Stimulated activated CD8-positive, alpha-beta memory T cell treated with anti-CD3 and anti-CD28 coated beads, Interleukin-4, amount 100 ng/mL, for 1 hour (primary cell): ENCODE measurements around the gene CPLX4.

Experiments
- DNase-seq, 2 donors: peaks; one replicate each; pipeline ENCODE4 v3.0.0-alpha.2; 2020; ENCODE audit warnings: low read depth in 2 of 2, low spot score in 1 of 2

Gene CPLX4

GRCh38 chr18:59308248-59308937 is 10.1 kb downstream of the CPLX4 start:
- peak; percentile 17 to 33 for DNase-seq

GRCh38 chr18:59306640-59307039 is 11.8 kb downstream of the CPLX4 start:
- no peak for DNase-seq

GRCh38 chr18:59305295-59305694 is 13.2 kb downstream of the CPLX4 start:
- DNase-seq: no peak

- DNase-seq: no peak
Measured at GRCh38 chr18:59303656-59304195, 14.7 kb downstream of the CPLX4 start.

- no peak for DNase-seq
Measured at GRCh38 chr18:59303006-59303405, 15.4 kb downstream of the CPLX4 start.

GRCh38 chr18:59301929-59302328 is 16.5 kb downstream of the CPLX4 start:
- no peak for DNase-seq

- DNase-seq: no peak
Measured at GRCh38 chr18:59300676-59301285, 17.7 kb downstream of the CPLX4 start.

- DNase-seq: no peak
Measured at GRCh38 chr18:59298871-59299270, 19.6 kb downstream of the CPLX4 start.

- DNase-seq: no peak
Measured at GRCh38 chr18:59293317-59293716, 25.1 kb downstream of the CPLX4 start.

- DNase-seq: no peak
Measured at GRCh38 chr18:59286341-59286740, 32.1 kb downstream of the CPLX4 start.

- no peak for DNase-seq
Measured at GRCh38 chr18:59282341-59282740, 36.1 kb downstream of the CPLX4 start.

- no peak for DNase-seq
Measured at GRCh38 chr18:59279722-59280121, 38.7 kb downstream of the CPLX4 start.

GRCh38 chr18:59279193-59279592 is 39.3 kb downstream of the CPLX4 start:
- DNase-seq: no peak

- no peak for DNase-seq
Measured at GRCh38 chr18:59278793-59279192, 39.7 kb downstream of the CPLX4 start.

GRCh38 chr18:59276047-59276446 is 42.4 kb downstream of the CPLX4 start:
- DNase-seq: no peak

- DNase-seq: no peak
Measured at GRCh38 chr18:59275406-59275949, 43.0 kb downstream of the CPLX4 start.

- no peak for DNase-seq
Measured at GRCh38 chr18:59274533-59274928, 43.9 kb downstream of the CPLX4 start.

- DNase-seq: no peak
Measured at GRCh38 chr18:59273759-59274532, 44.5 kb downstream of the CPLX4 start.

GRCh38 chr18:59272891-59273758 is 45.3 kb downstream of the CPLX4 start, which contains the start of gene RAX:
Gene RAX (minus strand): TSS chr18:59273454. CDS start chr18:59273206, 248 bp downstream.
- no peak for DNase-seq

- no peak for DNase-seq
Measured at GRCh38 chr18:59272221-59272888, 46.1 kb downstream of the CPLX4 start.
